ENCODE results near the gene TBXAS1. TPM values are rescaled to one million over a fixed set of nuclear protein-coding genes. Genes with fewer than 3 reads are reported as not detected.

Gene TBXAS1
- 1 to 10 TPM in 10 of 12 donors, not detected in 2; 2.5 to 5.8 (median 3.9) TPM for polyA plus RNA-seq (ENCODE audit: insufficient read length in 12 of 12)
- long read RNA-seq, donor 1, partial matches to known transcripts = 0 of 1 reads
- long read RNA-seq, donor 1, other reads (novel, unspliced or antisense) = 0 of 1 reads
- long read RNA-seq, donor 2, partial matches to known transcripts = 0 of 1 reads
- long read RNA-seq, donor 2, other reads (novel, unspliced or antisense) = 0 of 1 reads
- long read RNA-seq, donor 3 = 0 reads
- long read RNA-seq, donor 4 = 0 reads
- long read RNA-seq, donor 5, partial matches to known transcripts = 0 of 3 reads
- long read RNA-seq, donor 5, other reads (novel, unspliced or antisense) = 0 of 3 reads
- long read RNA-seq, donor 6 = 0 reads
- long read RNA-seq, donor 7 = 0 reads
- long read RNA-seq, donor 8, partial matches to known transcripts = 0 of 2 reads
- long read RNA-seq, donor 8, other reads (novel, unspliced or antisense) = 0 of 2 reads
- long read RNA-seq, donor 9 = 0 reads
- long read RNA-seq, donor 10, partial matches to known transcripts = 0 of 1 reads
- long read RNA-seq, donor 10, other reads (novel, unspliced or antisense) = 0 of 1 reads
- long read RNA-seq, donor 11 = 0 reads

GRCh38 chr7:139829025-139829774 is at the start of gene TBXAS1:
Gene TBXAS1 (plus strand): TSS chr7:139829264. CDS start chr7:139829391, 127 bp downstream.
- no peak for DNase-seq

DNA sequence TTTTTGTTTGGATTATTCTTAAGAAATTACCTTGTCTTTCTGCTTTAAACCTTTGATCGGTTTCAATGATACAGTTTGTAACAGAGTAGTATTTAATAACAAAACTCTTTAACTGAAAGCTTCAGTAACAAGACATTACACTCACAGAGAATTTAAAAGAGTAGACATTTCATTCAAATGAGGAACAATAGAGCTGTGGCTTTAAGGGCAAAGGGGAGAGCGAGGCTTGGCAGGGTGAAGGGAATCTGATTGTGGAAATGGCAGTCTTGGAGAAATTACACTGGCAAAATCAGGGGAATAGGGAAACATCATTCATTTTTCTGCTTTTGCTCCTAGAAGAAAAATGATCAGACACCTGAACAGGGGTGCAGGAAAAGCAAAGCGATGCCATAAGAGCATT is 46.1 kb upstream of the TBXAS1 start:
- DNase-seq = no peak

- DNase-seq = no peak
Measured at GRCh38 chr7:139783647-139784385, 45.2 kb upstream of the TBXAS1 start.

GRCh38 chr7:139784648-139785047 is 44.4 kb upstream of the TBXAS1 start:
- DNase-seq = no peak

GRCh38 chr7:139791316-139791715 is 37.7 kb upstream of the TBXAS1 start:
- no peak for DNase-seq

DNA sequence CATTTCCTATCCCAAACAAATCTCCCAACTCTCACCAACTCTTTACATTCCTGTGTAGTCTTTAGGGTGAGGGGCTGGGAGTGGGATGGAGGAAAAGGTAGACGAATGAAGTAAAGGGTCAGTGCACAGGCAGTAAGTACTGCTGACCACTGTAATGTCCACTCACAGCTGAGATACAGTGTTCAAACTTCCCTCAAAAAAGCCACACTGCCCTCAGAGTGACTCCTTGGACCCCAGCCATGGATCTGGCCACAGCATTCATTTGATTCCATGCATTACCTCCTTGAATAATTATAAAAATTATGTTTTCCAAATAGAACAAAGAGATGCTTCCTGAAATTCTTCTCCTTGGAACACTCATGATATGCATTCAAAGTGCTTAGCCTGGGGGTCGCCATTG is 31.5 kb upstream of the TBXAS1 start:
- no peak for DNase-seq

DNA sequence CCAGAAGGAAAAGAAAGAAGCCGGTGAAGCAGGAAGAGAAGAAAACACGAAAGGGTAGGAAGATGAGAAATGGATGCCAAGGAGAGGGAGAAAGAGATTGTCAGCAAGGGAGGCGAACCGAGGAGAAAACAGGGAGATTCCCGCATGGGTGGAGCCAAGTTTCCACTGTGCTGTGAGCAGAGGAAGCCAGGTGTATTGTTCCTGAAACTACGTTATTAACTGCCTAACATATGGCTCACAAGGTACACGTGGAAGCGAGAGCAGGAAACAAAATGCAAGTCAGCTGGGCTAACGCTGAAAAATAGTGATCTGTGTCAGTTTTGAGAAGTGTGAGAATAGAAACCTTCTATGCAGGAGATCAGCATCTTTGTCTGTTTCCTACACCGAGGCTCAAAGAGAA is 30.8 kb upstream of the TBXAS1 start:
- DNase-seq = no peak

DNA sequence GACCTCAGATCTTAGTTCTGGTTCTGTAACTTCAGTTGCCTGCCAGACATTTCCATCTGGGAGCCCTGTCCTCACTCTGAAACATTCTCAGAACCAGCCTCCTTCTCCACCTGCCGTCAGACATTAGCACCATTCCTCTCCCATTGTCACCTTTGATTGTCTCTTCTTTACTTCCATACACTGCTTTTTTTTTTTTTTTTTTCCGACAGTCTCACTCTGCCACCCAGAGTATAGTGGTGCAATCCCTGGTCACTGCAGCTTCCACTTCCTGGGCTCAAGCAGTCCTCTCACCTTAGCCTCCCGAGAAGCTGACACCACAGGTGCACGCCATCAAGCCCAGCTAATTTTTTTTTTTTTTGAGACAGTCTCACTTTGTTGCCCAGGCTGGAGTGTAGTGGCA is 30.2 kb upstream of the TBXAS1 start:
- no peak for DNase-seq

GRCh38 chr7:139799586-139799985 is 29.5 kb upstream of the TBXAS1 start:
- DNase-seq = no peak

GRCh38 chr7:139804571-139804970 is 24.5 kb upstream of the TBXAS1 start:
- DNase-seq = no peak

DNA sequence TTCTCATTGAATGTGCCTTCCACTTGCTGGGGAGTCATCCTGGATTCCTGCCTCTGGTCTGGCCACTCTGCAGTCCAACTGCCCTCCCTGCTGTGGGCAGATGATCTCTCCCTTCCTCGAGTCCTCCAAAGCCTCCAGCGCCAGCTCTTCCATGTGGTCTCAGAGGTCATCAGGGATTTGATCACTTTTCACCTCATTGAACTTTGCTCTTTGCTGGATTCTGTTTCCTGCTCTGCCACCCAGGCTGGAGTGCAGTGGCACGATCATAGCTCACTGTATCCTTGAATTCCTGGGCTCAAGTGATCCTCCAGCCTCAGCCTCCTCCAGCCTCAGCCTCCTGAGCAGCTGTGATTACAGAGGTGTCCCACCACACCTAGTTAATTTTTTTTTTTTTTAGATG is 22.1 kb upstream of the TBXAS1 start:
- DNase-seq = no peak

GRCh38 chr7:139808427-139808826 is 20.6 kb upstream of the TBXAS1 start:
- DNase-seq = no peak

DNA sequence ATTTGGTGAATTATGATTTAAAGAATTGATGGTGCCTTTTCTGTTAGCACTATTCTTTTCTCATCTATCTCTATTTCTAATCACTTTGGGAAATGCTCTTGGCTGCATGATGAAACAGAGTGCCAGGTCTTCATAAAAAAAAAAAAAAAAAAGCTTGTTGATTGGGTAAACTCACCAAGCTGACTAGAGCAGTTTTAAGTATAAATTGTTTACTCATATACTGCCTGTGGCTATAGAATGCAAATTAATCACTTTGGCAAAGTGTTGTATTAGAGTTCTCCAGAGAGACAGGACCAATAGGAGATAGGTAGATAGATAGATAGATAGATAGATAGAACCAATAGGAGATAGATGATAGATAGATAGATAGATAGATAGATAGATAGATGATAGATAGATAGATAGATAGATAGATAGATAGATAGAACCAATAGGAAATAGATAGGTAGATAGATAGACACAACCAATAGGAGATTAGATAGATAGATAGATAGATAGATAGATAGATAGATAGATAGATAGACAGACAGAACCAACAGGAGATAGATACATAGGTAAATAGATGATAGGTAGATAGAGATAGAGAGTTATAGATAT is 20.1 kb upstream of the TBXAS1 start:
- DNase-seq = no peak

DNA sequence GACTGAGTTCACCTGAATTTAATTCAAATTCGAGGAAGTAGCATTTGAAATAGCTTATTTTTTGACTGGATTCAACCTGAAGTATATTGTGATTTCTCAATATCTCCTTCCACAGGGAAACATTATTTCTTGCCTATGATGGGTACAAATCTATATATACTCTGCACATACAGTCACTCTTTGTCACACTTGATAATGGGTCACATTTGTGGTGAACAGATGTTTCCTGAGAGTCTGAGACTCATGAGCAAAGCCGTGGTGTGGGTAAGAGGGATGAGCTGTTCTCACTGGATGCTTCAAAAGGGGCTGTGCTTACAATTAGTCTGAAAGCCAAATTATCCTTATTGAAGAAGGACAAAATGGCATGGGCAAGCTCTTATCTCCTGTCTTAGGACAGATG is 18.0 kb upstream of the TBXAS1 start:
- no peak for DNase-seq

DNA sequence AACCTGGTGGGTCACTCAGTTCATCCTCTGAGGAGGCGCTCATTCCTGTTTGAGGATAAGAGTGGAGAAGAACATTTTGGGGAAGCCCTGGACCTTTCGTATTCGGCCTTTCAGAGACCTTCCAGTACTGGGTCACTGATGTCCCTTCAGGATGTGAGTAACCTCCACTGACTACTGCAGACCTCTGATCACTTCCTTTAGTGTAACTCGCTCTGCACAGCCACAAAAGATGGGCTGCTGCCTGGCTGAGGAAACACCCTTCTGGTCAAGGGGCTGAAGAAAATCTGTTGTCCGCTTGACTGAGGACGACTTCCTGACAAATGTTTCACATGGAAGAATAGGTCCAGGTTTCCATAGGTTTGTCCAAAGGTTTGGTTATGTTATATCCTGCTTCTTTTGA is 15.9 kb upstream of the TBXAS1 start:
- no peak for DNase-seq

DNA sequence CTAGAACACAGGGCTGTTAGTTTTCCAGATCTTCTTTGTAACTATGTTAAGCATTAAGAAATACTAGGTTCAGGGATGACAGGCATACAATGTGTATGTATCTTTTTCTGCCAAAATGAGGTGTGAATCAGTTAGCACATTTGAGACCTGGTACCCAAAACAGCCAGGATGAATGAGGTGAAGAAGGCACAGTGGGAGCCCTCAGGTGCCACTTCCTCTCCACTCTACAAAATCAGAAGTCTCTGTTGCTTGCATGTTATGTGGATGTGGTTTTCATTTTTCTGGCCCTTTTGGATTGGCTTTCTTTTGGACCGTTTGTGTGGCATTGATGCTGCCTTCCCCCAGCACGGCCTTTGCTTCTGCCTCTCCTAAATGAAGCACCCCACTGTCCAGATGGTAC is 15.4 kb upstream of the TBXAS1 start:
- DNase-seq = no peak

GRCh38 chr7:139817249-139817648 is 11.8 kb upstream of the TBXAS1 start:
- no peak for DNase-seq

DNA sequence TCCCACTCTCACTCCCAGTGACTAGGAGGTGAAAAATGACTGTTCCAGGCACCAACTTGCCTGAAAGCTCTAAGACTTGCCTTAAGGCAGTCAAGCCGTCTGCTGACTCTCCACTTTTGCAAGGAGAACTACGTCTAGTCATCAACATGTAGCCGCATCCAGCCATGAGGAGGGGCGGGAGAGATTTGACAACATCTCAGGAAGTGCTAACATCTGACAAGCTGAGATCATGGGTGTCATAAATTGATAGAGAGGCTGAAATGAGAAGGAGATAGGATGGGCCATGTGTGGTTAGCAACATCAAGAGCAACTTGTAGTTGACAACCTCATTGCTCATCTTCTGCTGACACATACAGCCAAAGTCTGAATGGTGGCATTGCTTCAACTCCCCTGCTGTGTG is 9.0 kb upstream of the TBXAS1 start:
- DNase-seq = no peak

GRCh38 chr7:139821349-139822105 is 7.5 kb upstream of the TBXAS1 start:
- DNase-seq = no peak

DNA sequence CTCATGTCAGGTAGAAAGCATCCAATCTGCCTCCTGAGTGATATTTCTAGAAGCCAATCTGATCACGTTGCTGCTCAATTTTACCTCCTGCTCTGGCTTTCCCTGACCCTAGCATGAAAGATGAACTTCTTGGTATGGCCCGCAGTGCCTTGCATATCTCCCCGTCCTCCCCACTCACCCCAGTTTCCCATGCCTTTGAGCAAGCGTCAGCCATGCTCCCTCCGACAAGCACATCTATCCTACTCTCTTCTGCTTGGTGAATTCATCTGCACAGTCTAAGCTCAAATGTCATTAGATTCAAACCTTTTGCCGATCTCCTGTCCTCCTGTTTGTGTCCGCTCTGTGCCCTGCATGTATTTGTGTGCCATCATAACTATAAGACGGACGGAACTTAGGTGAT is 6.2 kb upstream of the TBXAS1 start:
- no peak for DNase-seq

DNA sequence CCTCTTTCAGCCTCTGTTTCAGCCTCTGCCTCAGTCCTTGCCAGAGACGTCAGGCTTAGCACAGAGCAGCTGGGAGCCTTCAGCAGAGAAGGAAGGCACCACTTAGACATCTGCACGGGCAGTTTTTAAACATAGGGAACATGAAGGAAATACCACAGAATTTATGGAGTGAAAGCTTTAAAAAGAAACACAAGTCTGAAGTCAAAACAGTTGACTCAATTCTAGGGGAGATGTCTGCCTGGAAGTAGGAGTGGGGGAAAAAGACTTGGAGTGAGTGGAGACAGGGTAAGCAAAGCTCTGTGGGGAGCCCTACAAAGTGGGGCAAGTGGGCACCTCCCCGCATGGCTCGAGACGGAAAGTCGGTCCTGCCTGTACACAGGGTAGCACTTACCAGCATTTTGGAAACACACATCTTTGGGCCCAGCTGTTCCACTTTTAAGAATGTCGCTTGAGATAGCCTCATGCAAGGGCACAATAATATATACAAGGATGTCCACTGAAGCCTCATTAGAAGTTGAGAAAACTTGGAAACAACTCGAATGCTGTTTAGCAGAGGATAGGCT is 5.0 kb upstream of the TBXAS1 start:
- no peak for DNase-seq
